Stimulated activated naive B cell treated with anti-CD40 and anti-IgM and Interleukin-4, amounts not matched to agents 10 μg/mL and 1 μg/mL and 100 μg/mL, for 72 hours (primary cell): ENCODE measurements around the gene SLC66A1.

Experiments
- ATAC-seq, 2 donors: fragments of 150-1000 bp; cut with Tn5 transposase; replicated peaks; 2 replicates each; pipeline ENCODE4 v1.10.0; 2021; ENCODE audit warnings: moderate library complexity in 1 of 2
- DNase-seq: peaks from one replicate; pipeline ENCODE4 v3.0.0; 2021
- H3K27ac Mint-ChIP-seq: one replicate; pipeline ENCODE4 v1.8.0; 2022; ENCODE audit warnings: mild to moderate bottlenecking, mixed read lengths
- H3K27me3 Mint-ChIP-seq, 2 donors: one replicate each; pipeline ENCODE4 v1.8.0; 2022; ENCODE audit warnings: mixed read lengths in 2 of 2
- H3K36me3 Mint-ChIP-seq, 2 donors: one replicate each; pipeline ENCODE4 v1.8.0; 2022; ENCODE audit warnings: mixed read lengths in 2 of 2, mild to moderate bottlenecking in 1 of 2
- H3K4me1 Mint-ChIP-seq, 2 donors: one replicate each; pipeline ENCODE4 v1.8.0; 2022; ENCODE audit warnings: mixed read lengths in 2 of 2, mild to moderate bottlenecking in 1 of 2
- H3K4me3 Mint-ChIP-seq, 2 donors: one replicate each; pipeline ENCODE4 v1.8.0; 2022; ENCODE audit warnings: mild to moderate bottlenecking in 2 of 2, mixed read lengths in 2 of 2, moderate library complexity in 1 of 2
- H3K9me3 Mint-ChIP-seq, 2 donors: one replicate each; pipeline ENCODE4 v1.8.0; 2022; ENCODE audit warnings: mixed read lengths in 2 of 2, mild to moderate bottlenecking in 1 of 2

Gene SLC66A1

GRCh38 chr1:19361611-19362147 is 49.6 kb downstream of the SLC66A1 start:
- Mint-ChIP-seq H3K36me3 (peaks cover 14 to 23% of the 10 kb centered on the region in 2 donors), H3K4me3 (no peak overlapping the region), H3K9me3 (no peaks in the 10 kb centered on the region), H3K4me1 (peaks cover 4 to 19% of the 10 kb centered on the region in 2 donors), H3K27ac (no peak overlapping the region), H3K27me3 (no peaks in the 10 kb centered on the region)
- DNase-seq, result no peak
- ATAC-seq, result no peak

- DNase-seq, result no peak
- Mint-ChIP-seq H3K27ac (no peak overlapping the region), H3K4me3 (no peak overlapping the region)
Observed at GRCh38 chr1:19363536-19364152, 51.5 kb downstream of the SLC66A1 start.

GRCh38 chr1:19365721-19366120 is 53.6 kb downstream of the SLC66A1 start:
- no peak for DNase-seq
- Mint-ChIP-seq H3K9me3 (no peaks in the 10 kb centered on the region), H3K36me3 (peaks cover 19 to 30% of the 10 kb centered on the region in 2 donors), H3K27me3 (no peaks in the 10 kb centered on the region), H3K4me3 (no peak overlapping the region), H3K27ac (peak overlapping the region; percentile 49), H3K4me1 (peaks cover 7 to 20% of the 10 kb centered on the region in 2 donors)
- no peak for ATAC-seq

More at GRCh38 chr1:19363536-19364152, 51.5 kb downstream of the SLC66A1 start:
- no peak for ATAC-seq
- Mint-ChIP-seq H3K36me3 (peaks cover 17 to 21% of the 10 kb centered on the region in 2 donors), H3K27me3 (no peaks in the 10 kb centered on the region), H3K9me3 (no peaks in the 10 kb centered on the region), H3K4me1 (peaks cover 4 to 23% of the 10 kb centered on the region in 2 donors)

- no peaks in the 10 kb centered on the region for H3K27me3 Mint-ChIP-seq
- H3K27ac Mint-ChIP-seq, result peak overlapping the region; percentile 73
- peaks cover 20 to 36% of the 10 kb centered on the region in 2 donors for H3K36me3 Mint-ChIP-seq
- DNase-seq, result no peak
- H3K4me1 Mint-ChIP-seq, result peaks cover 3 to 18% of the 10 kb centered on the region in 2 donors
- ATAC-seq, result no peak
- no peaks in the 10 kb centered on the region for H3K9me3 Mint-ChIP-seq
- H3K4me3 Mint-ChIP-seq, result no peak overlapping the region
Observed at GRCh38 chr1:19366599-19367536, 54.7 kb downstream of the SLC66A1 start.

- Mint-ChIP-seq H3K9me3 (no peaks in the 10 kb centered on the region), H3K27me3 (no peaks in the 10 kb centered on the region), H3K36me3 (peaks cover 20 to 42% of the 10 kb centered on the region in 2 donors), H3K4me3 (no peak overlapping the region), H3K27ac (no peak overlapping the region), H3K4me1 (peaks cover 3 to 18% of the 10 kb centered on the region in 2 donors)
- no peak for DNase-seq
- ATAC-seq, result no peak
Observed at GRCh38 chr1:19367584-19368041, 55.5 kb downstream of the SLC66A1 start.

- Mint-ChIP-seq H3K9me3 (no peaks in the 10 kb centered on the region), H3K27ac (no peak overlapping the region), H3K36me3 (peaks cover 20 to 46% of the 10 kb centered on the region in 2 donors), H3K4me3 (no peak overlapping the region), H3K27me3 (no peaks in the 10 kb centered on the region), H3K4me1 (peaks cover 3 to 18% of the 10 kb centered on the region in 2 donors)
- DNase-seq (no peak), ATAC-seq (no peak)
Observed at GRCh38 chr1:19368050-19368449, 55.9 kb downstream of the SLC66A1 start.

GRCh38 chr1:19368964-19369363 is 56.8 kb downstream of the SLC66A1 start:
- ATAC-seq, result no peak
- peaks cover 3 to 18% of the 10 kb centered on the region in 2 donors for H3K4me1 Mint-ChIP-seq
- H3K9me3 Mint-ChIP-seq, result no peaks in the 10 kb centered on the region
- peaks cover 20 to 49% of the 10 kb centered on the region in 2 donors for H3K36me3 Mint-ChIP-seq
- no peak overlapping the region for H3K4me3 Mint-ChIP-seq
- no peak for DNase-seq
- H3K27me3 Mint-ChIP-seq, result no peaks in the 10 kb centered on the region
- peak overlapping the region; percentile 77 for H3K27ac Mint-ChIP-seq

- H3K4me3 Mint-ChIP-seq, result no peak overlapping the region
- peaks cover 3 to 18% of the 10 kb centered on the region in 2 donors for H3K4me1 Mint-ChIP-seq
- H3K36me3 Mint-ChIP-seq, result peaks cover 17 to 50% of the 10 kb centered on the region in 2 donors
- H3K9me3 Mint-ChIP-seq, result no peaks in the 10 kb centered on the region
- H3K27me3 Mint-ChIP-seq, result no peaks in the 10 kb centered on the region
- no peak for ATAC-seq
- DNase-seq, result no peak
- H3K27ac Mint-ChIP-seq, result peak overlapping the region; percentile 59
Observed at GRCh38 chr1:19369396-19370090, 57.4 kb downstream of the SLC66A1 start.

- H3K36me3 Mint-ChIP-seq, result peaks cover 14 to 51% of the 10 kb centered on the region in 2 donors
- H3K27me3 Mint-ChIP-seq, result no peaks in the 10 kb centered on the region
- DNase-seq, result no peak
- H3K27ac Mint-ChIP-seq, result peak overlapping the region; percentile 78
- no peaks in the 10 kb centered on the region for H3K9me3 Mint-ChIP-seq
- no peak overlapping the region for H3K4me3 Mint-ChIP-seq
- H3K4me1 Mint-ChIP-seq, result peaks cover 3 to 22% of the 10 kb centered on the region in 2 donors
- no peak for ATAC-seq
Observed at GRCh38 chr1:19370453-19371170, 58.5 kb downstream of the SLC66A1 start.

- Mint-ChIP-seq H3K9me3 (no peaks in the 10 kb centered on the region), H3K27ac (peak overlapping the region; percentile 67), H3K27me3 (no peaks in the 10 kb centered on the region), H3K4me3 (no peak overlapping the region), H3K4me1 (peaks cover 3 to 26% of the 10 kb centered on the region in 2 donors), H3K36me3 (peaks cover 15 to 52% of the 10 kb centered on the region in 2 donors)
- DNase-seq (no peak), ATAC-seq (no peak)
Observed at GRCh38 chr1:19371226-19372135, 59.4 kb downstream of the SLC66A1 start.

GRCh38 chr1:19372136-19372514 is 60.0 kb downstream of the SLC66A1 start:
- Mint-ChIP-seq H3K4me3 (no peak overlapping the region), H3K27me3 (no peaks in the 10 kb centered on the region), H3K4me1 (peaks cover 3 to 21% of the 10 kb centered on the region in 2 donors), H3K9me3 (no peaks in the 10 kb centered on the region), H3K27ac (no peak overlapping the region), H3K36me3 (peaks cover 14 to 53% of the 10 kb centered on the region in 2 donors)
- no peak for ATAC-seq
- no peak for DNase-seq

GRCh38 chr1:19372602-19373001 is 60.5 kb downstream of the SLC66A1 start:
- H3K27me3 Mint-ChIP-seq, result no peaks in the 10 kb centered on the region
- no peaks in the 10 kb centered on the region for H3K9me3 Mint-ChIP-seq
- no peak overlapping the region for H3K4me3 Mint-ChIP-seq
- ATAC-seq (no peak), DNase-seq (no peak)
- peaks cover 3 to 21% of the 10 kb centered on the region in 2 donors for H3K4me1 Mint-ChIP-seq
- H3K36me3 Mint-ChIP-seq, result peaks cover 15 to 52% of the 10 kb centered on the region in 2 donors
- peak overlapping the region; percentile 37 for H3K27ac Mint-ChIP-seq
